ENCODE data around the gene MYZAP.

MYZAP gene

DNA sequence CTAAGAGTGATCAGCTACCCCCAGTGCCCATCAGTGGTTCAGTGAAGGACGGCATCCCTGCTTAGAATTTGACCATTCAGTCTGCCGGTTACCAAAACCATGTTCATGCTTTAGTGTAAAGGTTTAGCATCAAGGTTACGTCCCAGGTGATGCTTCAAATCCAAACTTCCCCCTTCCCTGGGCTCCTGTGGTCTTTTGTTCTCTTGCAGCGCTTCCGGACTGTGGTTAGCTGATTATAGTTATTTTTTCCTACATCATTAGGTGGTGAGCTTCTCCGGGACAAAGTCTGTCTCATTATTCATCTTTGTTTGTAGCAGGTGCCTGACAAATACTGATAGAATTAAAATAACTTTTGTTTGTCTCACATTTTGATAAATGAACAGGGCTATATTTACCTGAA, 28.3 kb upstream of the MYZAP start:
- DNase-seq, result no peak

DNA sequence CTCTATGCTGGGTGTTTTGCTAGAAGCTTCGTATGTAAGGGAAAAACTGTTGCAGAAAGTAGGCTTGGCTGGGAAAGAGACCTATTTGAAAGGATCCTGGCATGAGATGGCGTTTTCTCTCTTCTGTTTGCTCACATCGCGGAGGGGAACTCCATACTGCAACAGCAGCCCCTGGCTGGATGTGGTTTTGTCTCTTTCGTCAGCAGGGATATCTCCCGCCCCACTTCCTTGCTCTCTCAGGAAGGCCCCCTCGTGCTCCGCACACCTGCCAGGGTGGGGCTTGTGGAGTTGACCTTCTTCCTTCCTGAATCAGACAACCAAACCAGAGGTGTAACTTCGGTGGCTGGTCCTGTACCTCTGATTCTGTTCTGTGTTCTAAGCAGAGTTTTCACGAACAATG, 26.4 kb upstream of the MYZAP start:
- DNase-seq, result no peak

DNA sequence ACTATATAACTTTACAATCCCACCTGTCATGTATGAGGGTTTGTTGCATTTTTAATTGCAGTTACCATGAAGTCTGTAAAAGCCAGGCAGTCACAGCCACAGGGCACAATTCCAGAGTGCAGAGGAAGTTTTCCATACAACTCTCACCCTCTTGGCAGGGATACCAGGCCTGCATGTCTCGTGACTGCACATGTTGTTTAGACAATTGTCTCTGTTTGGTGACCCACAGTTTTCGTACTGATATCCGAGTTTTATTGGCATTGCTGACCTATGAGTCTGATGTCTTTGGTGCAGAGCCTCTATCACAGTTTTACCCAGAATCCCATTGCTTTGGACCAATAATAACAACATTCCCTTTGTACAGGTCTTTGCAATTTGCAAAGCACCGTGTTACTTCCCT, 24.9 kb upstream of the MYZAP start:
- DNase-seq, result no peak

DNA sequence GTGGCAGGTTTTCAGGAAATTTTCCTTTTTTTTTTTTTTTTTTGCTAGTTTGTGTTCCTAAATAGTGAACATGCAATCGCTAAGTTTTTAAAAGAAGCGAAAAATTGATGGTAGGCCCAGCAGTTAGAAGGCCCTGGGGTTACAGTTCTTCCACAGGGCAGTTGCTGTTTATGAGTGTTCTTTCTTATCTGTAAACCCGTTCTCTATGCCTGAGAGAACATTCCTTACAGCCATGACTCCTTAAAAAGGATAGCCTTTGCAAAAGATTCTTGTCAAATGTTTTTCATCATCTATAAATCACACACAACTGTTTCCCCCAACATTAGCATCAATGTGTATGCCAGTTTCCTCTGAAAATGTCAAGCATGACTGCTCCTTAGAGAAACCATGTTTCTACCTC, 23.8 kb upstream of the MYZAP start:
- DNase-seq, result no peak

DNA sequence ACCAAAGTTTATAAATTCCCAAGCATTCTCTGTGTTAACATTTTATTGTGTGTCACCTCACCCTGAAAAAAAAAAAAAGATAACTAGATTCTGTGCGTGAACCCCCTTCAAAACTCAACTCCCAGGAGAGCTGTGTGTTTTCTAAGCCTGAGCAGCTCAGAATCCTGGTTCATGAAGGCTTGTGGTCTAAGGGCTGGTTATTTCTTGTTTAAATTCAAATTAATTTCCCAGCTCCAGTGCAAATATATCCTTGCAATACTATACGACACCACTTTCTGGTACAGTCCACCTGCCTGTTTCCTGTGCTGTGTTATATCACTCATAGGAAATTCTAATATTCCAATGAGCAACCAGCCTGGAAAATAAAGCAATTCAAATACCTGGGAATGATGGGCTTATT, 23.4 kb upstream of the MYZAP start:
- DNase-seq, result no peak

DNA sequence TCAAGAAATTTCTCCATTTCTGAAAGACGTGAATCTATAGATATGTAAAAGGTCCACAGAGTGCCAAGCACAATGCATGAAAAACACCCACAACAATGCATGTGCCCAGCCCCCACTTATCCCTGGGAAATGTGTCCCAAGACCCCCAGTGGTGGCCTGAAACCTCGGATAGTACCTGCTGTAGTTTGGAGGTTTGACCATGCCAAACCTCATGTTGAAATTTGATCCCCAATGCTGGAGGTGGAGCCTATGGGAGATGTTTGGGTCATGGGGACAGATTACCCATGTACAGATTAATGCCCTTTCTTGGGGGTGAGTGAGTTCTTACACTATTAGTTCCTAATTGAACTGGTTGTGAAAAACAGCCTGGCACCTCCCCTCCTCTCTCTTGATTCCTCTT, 21.4 kb upstream of the MYZAP start:
- DNase-seq, result no peak

DNA sequence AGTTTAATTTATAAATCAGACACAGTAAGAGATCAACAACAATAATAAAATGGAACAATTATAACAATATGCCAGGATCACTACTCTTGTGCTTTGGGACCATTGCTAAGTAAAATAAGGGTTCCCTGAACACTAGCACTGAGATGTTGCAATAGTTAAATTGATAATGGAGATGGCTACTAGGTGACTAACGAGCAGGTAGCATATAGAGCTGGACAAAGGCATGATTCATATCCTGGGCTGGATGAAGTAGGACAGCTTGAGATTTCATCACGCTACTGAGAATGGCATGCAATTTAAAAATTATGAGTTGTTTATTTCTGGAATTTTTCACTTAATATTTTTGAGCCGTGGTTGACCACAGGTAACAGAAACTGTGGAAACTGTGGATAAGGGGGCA, 20.7 kb upstream of the MYZAP start:
- DNase-seq, result no peak

DNA sequence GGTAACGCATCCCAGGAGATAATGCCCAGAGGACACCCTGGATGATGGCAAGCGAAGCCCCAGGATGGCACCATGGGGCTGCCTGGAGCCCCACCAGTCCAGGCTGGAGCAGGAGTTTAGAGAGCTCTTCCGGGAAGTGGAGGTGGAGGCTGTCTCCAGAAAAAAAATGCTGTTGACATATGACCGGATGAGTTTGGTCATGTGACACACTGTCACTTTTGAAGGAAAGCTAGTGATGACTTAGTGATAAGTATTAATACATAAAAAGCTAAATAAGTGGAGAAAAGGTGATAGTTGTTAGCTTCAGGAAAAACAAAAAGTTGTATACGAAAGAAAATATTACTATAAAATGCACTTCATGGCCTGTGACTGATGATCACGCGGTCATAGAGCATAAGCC, 20.0 kb upstream of the MYZAP start:
- no peak for DNase-seq

DNA sequence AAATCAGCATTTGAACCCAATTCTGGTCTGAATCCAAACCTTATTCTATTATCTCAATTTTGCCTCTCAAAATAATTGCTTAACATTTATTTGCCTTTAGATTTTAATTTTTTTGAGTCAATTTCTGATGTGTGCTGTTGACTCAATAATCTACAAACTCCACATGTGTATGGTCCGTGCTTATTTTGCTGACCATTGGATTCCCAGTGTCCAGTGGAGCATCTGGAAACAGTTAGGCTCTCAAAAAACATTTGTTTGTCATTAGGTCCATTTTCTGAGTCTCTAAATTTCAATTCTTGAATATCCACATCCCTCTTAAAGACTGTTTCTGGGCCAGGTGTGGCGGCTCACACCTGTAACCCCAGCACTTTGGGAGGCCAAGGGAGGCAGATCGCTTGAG, 19.2 kb upstream of the MYZAP start:
- no peak for DNase-seq

DNA sequence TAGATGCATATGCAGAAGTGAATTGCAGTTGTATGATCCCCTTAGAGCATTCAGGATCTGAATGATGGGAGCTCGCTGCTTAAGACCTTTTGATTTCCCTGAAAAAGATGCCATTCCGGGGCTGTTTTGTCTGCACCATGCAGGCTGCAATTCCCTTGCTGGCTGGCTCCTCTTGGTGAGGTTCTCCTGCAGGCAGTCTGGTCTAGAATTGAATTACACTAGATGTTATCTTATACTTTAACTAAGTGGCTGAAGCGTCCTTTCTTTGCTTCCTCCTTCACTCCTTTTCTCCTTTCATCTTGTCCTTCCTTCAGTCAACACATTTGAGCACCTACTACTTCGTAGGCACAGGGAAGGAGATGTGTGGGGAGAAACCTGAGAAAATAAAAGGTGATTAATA, 18.6 kb upstream of the MYZAP start:
- no peak for DNase-seq

DNA sequence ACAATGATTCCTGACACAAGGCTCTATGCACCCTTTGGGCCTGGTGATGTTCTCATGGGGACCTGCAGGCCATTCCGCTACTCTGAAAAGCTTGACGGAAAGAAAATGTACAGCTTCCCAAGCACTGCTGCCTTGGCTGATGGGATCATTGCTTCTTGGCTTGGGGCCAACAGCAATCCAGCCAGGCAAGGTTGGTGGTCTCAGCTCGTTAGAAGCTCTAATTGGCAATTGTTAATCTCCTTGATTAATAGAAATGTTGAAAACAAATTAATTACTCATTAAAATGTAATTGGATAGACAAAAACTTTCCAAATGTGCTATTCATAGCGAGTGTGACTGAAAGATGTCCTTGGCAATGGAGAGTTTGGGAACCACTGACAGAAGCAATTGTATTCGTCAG, 16.3 kb upstream of the MYZAP start:
- peak; percentile 16 for DNase-seq

DNA sequence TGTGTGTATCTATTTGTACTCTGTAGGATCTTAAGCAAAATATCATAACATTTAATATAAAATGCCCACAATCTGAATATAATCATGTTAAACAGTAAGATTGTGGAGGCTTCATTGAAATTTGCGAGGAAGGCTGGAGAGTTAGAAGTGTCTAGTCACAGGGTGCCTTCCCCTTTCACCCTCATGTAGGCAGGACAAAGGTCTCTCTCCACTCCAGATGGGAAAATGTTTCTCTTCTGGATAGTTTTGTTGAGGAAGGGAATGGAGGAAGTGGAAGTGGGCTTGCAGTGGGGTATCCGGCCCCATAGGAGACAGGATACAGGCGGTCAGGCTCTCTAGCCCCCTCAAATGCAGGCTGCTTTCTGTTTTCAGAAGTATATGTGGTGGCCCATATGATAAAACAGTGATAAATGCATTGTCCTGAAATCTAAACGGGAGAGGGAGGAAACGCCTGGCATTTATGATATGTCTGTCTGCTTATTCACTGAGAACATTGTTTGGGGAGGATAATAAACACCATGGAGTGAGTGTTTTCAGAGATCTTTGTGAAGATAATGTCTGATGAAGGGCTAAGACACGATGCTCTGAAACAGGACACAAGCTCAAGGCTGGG, 13.3 kb upstream of the MYZAP start:
- peak; percentile 14 for DNase-seq

DNA sequence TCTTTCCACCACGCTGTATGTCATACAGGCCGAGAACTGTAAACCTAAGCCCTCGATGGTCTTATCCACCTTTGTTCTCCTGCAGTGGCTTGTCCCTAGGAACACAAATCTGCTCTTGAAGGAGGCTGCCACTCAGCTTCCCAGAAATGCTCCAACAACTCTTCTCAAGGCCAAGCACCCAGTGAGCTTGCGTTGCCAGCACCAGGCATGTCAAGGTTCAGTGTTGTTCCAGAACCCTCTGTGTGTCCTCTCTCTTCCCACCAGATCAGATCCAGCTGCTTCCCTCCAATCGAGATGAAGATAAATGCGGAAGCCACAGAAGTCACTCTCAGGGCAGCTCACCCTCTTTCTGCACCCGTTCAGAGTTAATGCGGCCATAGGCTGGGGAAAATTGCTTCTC, 11.3 kb upstream of the MYZAP start:
- DNase-seq, result peak; percentile 12

DNA sequence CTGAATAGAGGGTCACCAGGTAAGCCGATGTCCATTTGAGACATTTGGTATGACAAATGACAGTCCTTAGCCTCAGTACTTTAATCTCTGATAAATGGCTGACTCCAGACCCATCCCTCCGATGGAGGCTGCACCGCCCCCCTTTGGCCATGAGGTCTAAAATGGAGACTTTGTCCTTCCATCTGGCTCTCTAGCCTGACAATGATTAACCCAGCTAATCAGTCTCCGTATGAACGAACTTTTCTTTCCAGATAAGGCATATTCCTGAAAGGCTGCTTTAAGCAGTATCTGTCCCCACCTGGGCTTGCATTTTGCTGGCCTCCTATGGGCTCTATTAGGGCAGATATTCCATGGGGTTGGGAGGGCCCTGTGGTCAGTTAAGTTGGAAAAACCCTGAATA, 10.8 kb upstream of the MYZAP start:
- peak; percentile 16 for DNase-seq

DNA sequence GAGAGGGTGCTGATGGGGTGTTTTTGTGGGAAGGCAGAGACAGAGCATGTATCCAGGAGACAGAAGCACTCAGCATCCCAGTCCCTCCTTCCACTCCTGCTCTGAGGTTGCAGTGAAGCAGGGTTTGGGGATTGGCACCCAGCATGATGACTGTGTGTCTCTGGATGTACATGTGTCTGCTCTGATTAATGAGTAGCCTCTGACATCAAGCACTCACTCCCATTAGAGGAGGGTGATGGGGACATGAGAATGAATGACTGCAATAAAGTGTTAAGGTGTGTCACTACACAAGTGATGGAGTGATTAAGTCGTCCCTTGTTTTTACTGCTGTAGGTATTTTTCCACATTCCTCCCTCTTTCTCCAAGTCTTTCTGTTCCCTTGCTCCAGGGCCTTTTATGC, 9.6 kb upstream of the MYZAP start:
- DNase-seq, result peak; percentile 19

DNA sequence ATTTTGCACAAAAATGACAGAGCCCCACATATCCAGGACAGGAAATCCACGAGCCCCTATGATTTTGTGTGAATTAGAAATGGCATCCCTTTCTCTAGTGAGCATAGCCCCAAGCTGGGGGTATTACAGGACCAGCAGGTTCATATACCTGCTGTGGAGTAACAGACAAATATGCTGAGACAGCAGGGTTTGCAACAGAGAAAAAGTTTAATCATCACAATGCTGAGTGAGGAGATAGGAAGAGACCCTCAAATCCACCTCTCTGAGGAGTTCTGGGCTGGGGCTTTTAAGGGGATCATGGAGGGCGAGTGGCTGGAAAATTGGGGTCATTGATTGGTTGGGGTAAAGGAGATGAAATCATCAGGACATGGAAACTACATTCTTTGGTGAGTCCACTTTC, 8.4 kb upstream of the MYZAP start:
- DNase-seq, result no peak

DNA sequence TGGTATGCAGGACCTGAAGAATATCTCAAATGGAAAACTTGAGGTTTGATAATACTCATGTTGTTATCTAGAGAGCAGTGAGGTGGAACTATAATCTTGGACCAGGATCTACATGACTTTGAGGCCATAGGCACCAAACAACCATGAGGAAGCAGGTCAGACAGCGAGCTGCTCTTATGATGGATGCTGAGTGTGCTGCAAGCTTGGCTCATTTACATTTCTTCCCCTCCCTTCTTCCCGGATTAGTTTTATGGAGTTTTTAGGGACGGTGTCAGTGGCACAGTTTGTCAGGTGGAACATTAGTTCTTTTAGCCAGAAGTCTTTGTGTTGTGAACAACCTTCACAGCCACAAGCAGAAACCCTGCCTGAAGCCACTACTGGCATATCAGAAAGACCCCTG, 8.0 kb upstream of the MYZAP start:
- DNase-seq, result no peak

DNA sequence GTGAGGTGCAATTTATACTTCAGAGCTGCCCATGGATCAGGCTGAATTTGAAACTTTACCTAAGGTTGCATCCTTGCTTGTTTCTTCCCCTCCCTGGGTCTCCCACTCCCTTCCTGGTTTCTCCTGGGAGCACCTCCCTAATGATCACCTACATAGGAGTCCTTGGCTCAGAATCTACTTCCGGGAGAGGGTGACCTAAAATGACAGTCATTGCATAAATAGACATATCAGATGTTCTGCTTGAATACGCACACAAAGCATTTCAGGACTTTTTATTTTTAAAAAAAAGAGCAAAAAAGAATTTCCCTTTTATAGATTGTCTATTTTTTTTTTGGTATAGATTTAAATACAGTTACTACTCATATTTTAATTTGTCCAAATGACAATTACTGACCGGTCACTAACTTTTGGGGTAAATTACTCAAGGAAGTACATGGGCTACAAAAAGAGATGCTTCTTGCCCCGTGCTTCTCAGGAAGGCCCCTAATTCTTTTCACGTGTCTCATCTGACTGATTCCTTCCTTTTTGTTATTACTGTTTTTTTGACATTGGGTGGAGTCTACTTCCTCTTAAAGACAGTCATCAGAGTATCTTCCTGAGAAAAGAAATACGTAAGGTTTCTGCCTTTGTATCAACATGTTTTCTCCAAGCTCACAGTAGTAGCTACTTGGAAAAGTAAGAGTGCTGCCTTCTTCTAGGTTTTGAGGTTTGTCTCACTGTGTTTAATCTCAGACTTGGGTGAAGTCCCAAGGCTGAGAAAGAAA, 4.9 kb upstream of the MYZAP start:
- no peak for DNase-seq

DNA sequence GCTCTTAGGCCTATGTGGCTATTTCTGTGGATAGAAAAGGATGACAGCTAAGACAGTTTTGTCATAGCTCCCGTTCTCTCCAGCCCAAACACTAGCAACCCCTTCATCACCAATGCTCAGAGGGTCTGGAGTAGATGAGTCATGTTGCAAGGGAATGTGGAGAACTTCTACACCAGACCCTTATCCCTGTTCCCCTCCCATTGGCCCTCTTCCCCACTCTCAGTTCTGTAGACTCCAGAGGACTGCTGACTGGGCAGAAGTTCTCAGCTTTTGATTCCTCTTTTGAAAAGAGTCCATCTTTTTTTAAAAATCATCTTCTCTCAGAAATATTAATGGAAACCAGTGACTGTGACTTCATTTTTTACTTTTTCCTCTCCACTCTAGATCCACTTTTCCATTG, 2.4 kb upstream of the MYZAP start:
- peak; percentile 54 for DNase-seq

DNA sequence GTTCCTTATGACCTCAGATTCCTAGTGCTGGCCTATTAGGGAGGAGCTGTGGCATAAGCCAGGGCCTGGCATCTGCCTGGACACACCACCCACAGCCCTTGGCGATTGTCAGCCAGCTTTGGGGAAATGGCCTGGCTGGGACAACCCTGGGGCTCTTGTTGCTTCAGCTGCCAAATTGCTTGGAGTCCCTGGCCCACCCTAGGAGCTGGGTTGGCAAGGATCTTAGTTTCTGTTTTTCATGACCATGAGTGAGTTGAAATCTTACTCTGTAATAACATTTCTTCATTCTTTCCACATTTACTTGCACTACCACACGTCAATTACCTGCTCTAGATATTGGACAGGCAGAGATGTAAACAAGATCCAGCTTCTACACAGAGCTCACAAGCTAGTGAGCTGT, 1.9 kb upstream of the MYZAP start:
- peak; percentile 36 for DNase-seq

DNA sequence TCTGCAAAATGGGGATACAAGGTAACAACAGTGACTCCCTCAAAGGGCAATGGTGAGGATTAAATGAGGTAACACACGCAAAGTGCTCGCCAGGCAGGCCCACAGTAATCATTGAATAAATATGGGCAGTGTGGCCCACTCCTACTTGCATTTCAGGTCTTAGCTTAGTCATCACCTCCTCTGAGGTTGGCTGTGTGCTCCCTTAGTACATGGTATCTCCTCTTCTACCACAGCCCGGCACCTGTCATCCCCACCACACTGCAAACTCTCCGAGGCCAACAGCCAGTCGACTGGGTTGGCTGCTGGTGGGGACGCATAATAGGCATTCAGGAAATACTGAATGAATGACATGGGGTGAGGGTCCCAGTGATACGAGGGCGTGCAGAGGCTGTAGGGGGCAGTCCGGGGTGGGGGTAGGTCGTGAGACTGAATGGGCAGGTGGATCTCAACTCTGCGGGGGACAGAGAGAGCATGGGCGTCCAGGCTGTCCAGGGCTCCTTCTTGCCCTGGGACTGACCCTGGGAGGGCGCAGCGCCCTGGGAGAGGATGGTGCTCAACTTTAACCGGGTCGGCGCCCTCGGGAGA, 375 bp upstream of the MYZAP start:
- peak; percentile 52 for DNase-seq

DNA sequence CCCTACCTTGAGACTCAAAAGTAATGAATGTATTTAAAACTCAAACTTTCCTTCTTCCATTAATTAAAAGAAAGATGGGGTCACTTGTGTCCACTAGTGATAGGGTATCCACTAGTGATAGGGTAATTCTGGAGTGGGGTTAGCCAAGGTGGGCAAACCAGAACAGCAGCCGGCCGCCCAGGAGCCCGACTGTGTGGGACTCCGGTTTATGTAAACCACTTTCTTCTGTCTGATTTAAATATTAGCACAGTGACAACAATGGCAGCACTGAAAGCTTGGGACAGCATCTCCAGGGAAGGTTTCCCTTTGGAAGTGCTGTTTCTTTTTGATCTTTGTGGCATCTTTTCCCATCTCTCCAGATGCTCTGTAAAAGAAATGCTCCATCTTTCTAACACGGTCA, 722 bp downstream of the MYZAP start:
- DNase-seq, result no peak

DNA sequence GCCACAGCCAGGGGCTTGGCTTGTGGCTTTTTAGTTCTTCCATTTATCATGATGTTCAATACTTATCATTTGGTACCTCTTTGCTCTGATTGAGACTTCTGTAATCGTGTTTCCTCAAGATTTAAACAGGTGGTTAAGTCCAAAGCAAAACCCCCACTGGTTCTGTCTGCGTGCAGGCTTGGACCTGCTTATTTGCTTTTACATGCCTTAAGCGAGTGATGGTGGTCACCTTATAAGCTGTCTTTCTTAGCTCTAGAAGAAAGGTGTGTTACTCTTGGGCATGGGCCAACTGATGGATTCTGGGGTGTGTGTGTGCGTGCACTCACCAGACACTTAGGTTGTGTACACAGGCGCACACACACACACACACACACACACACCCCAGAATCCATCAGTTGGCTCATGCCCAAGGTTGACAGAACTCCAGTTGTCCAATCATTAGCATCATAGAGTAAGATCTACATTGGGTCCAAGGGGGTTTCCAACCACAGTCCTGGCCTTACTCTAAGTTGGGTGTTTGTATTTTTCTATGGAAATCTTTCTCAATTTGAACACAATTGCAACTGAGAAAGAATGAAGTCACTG, 1.2 kb downstream of the MYZAP start:
- no peak for DNase-seq

DNA sequence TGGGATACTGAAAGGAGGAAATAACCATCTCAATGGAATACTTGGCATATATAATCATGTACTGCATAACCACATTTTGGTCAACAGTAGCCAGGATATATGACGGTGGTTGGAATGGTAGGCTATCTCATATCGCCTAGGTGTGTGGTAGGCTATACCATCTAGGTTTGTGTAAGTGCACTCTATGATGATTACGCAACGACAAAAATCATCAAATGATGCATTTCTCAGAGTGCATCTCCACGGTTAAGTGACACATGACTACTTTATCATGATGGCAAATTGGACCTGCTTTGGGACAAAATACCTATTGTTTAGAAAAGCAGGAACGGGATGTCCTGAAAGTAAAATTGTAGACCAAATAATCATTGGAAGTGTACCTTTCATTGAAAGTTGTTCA, 2.8 kb downstream of the MYZAP start:
- no peak for DNase-seq

Data from islet precursor cell (in vitro differentiated cells).